OCI-LY1 (cell line): ENCODE data around the gene HBG2.

Source experiments
- CTCF ChIP-seq: fragments of 200-600 bp; sonication (generic), shearing (Covaris generic); IDR thresholded peaks from 2 replicates; pipeline ENCODE4 v1.5.1; 2017; ENCODE audit warnings: mild to moderate bottlenecking, antibody characterized with exemption, low read length, moderate library complexity, mixed read lengths
- EZH2 ChIP-seq: fragments of 200-600 bp; sonication (generic), shearing (Covaris generic); IDR thresholded peaks from 2 replicates; pipeline ENCODE4 v1.8.0; 2017; ENCODE audit warnings: borderline replicate concordance, mixed run types, mild to moderate bottlenecking, antibody characterized with exemption, low read length, moderate library complexity, mixed read lengths

- TF ChIP-seq EZH2 (no peak), CTCF (no peak)
Measured at GRCh38 chr11:5269715-5270147, 15.2 kb upstream of the HBG2 start, which contains the start of gene HBE1.
